Measurements from ENCODE around the gene FLT3. TPM values are rescaled to one million over a fixed set of nuclear protein-coding genes. Genes with fewer than 3 reads are reported as not detected.

Gene FLT3
- total and polyA plus RNA-seq, 2 donors from 2014 or later: 2.9 TPM; not detected in 1

DNA sequence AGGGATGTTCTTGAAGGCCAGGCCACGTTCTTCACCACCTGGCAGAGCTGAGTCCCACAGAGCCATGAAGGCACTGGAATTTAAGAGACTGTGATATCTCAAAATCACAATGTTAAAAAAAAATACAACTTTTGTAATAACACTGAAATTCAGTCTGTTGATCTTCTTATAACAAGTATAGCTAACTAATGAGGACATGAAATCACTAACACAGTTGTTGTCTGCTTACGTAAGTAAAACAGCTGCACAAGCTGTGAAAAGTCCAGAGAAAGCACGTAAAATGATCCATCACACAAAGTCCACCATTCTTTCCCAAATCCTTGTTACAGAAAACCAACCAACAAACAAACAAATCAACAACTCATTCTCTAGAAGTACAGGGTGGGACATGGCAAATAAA is 32.9 kb downstream of the FLT3 start:
- TF ChIP-seq, protein P1, sequence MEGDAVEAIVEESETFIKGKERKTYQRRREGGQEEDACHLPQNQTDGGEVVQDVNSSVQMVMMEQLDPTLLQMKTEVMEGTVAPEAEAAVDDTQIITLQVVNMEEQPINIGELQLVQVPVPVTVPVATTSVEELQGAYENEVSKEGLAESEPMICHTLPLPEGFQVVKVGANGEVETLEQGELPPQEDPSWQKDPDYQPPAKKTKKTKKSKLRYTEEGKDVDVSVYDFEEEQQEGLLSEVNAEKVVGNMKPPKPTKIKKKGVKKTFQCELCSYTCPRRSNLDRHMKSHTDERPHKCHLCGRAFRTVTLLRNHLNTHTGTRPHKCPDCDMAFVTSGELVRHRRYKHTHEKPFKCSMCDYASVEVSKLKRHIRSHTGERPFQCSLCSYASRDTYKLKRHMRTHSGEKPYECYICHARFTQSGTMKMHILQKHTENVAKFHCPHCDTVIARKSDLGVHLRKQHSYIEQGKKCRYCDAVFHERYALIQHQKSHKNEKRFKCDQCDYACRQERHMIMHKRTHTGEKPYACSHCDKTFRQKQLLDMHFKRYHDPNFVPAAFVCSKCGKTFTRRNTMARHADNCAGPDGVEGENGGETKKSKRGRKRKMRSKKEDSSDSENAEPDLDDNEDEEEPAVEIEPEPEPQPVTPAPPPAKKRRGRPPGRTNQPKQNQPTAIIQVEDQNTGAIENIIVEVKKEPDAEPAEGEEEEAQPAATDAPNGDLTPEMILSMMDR (IDR thresholded peaks at IDR 0.05; ENCODE audit: borderline replicate concordance, extremely low read depth, insufficient read depth): no peak
- Histone ChIP-seq H3K9ac (ENCODE audit: low read length in 3 of 3) (no peak overlapping the region), H3K27ac (ENCODE audit: low read depth in 2 of 2, low read length in 2 of 2) (no peak overlapping the region), H3K4me3 (ENCODE audit: low read length in 3 of 3) (no peak overlapping the region), H3K4me1 (ENCODE audit: control insufficient read depth in 2 of 3, insufficient read depth in 2 of 3, low read depth in 1 of 3, low read length in 3 of 3) (no peaks in the 10 kb centered on the region), H3K27me3 (ENCODE audit: control insufficient read depth, insufficient read depth, low read length) (no peaks in the 10 kb centered on the region), H3K36me3 (ENCODE audit: control insufficient read depth in 2 of 3, insufficient read depth in 3 of 3, low read length in 3 of 3) (no peaks in the 10 kb centered on the region), H3K9me3 (ENCODE audit: control insufficient read depth in 2 of 3, insufficient read depth in 1 of 3, low read length in 3 of 3) (no peaks in the 10 kb centered on the region)
- FAIRE-seq (no peak), DNase-seq (no peak)
- intact Hi-C loops (cut with DNase I): no loop called here

DNA sequence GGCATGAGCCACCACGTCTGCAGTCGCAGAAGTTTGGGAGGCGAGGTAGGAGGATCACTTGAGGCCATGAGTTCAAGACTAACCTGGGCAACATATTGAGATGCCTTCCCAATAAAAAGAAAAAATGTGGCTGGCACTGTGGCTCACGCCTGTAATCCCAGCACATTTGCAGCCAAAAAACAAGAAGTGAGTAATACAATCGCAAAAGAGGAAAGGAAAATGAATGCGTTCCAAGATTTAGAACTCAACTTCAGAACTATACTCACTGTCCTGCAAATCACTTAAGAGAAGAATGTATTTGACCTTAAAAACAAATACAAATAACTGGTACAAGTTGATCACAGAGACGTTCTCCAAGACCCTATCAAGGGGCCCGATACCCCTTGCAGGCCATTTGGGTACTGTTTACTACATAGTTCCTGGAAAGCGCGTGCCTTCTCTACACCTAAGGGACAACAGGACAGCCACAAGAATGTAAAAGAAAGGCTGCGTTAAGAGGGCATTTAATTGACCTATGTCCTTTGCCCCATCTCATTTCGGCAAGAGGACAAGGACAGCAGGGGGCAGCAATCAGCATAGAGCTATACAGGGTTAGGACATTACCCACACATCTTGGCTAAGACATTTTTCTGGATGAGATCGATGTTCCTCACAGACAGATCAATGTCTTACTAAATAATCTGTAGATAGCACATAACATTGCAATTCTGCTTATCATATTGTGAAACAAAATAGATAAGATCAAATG is 41.3 kb downstream of the FLT3 start:
- Histone ChIP-seq H3K4me3 (ENCODE audit: low read length in 3 of 3) (no peak overlapping the region), H3K36me3 (ENCODE audit: control insufficient read depth in 2 of 3, insufficient read depth in 3 of 3, low read length in 3 of 3) (no peaks in the 10 kb centered on the region), H3K4me1 (ENCODE audit: control insufficient read depth in 2 of 3, insufficient read depth in 2 of 3, low read depth in 1 of 3, low read length in 3 of 3) (no peaks in the 10 kb centered on the region), H3K9me3 (ENCODE audit: control insufficient read depth in 2 of 3, insufficient read depth in 1 of 3, low read length in 3 of 3) (no peaks in the 10 kb centered on the region), H3K27ac (ENCODE audit: low read depth in 2 of 2, low read length in 2 of 2) (no peak overlapping the region), H3K9ac (ENCODE audit: low read length in 3 of 3) (no peak overlapping the region), H3K27me3 (ENCODE audit: control insufficient read depth, insufficient read depth, low read length) (no peaks in the 10 kb centered on the region)
- DNase-seq (no peak), FAIRE-seq (no peak)
- intact Hi-C loops (cut with DNase I): no loop called here
- TF ChIP-seq, protein P1 (IDR thresholded peaks at IDR 0.05; ENCODE audit: borderline replicate concordance, extremely low read depth, insufficient read depth): peak; percentile 9

DNA sequence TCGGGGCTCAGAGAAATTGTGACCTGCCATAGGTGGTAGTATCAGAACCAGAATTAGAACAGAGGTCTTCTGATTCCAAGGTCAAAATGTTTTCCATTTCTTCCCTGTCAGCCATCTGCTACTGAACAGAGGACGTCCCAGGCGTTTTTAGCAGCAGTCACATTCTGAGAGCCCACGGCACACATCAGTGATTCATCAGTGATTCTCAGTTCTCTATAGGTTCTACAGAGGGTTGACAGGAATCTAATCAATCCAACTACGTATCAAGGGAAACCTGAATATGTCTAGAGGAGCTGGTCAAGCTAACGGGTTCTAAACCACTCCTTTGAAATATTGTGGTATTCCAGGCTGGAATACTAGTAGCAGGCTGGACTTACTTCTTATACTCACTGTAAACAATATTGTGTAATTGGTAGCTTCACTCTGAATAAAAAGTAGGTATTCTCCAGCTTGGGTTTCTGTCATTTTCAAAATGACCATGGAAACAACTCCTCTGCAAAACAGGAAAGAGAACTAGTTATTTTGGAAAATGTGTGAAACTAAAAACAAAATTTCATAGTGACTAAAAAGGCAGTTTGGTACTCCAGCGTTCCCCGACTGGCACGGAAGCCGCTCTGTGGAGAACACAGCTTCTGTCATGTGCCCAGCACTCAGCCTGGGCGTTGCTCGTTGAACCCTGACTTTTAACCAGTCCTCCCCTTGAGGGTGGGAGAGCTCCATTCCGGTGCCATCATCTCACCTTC is 43.2 kb downstream of the FLT3 start:
- Histone ChIP-seq H3K4me3 (ENCODE audit: low read length in 3 of 3) (no peak overlapping the region), H3K27me3 (ENCODE audit: control insufficient read depth, insufficient read depth, low read length) (no peaks in the 10 kb centered on the region), H3K9me3 (ENCODE audit: control insufficient read depth in 2 of 3, insufficient read depth in 1 of 3, low read length in 3 of 3) (no peaks in the 10 kb centered on the region), H3K9ac (ENCODE audit: low read length in 3 of 3) (no peak overlapping the region), H3K27ac (ENCODE audit: low read depth in 2 of 2, low read length in 2 of 2) (no peak overlapping the region), H3K36me3 (ENCODE audit: control insufficient read depth in 2 of 3, insufficient read depth in 3 of 3, low read length in 3 of 3) (no peaks in the 10 kb centered on the region), H3K4me1 (ENCODE audit: control insufficient read depth in 2 of 3, insufficient read depth in 2 of 3, low read depth in 1 of 3, low read length in 3 of 3) (no peaks in the 10 kb centered on the region)
- FAIRE-seq (no peak), DNase-seq (no peak)
- TF ChIP-seq, protein P1 (IDR thresholded peaks at IDR 0.05; ENCODE audit: borderline replicate concordance, extremely low read depth, insufficient read depth): no peak
- intact Hi-C loops (cut with DNase I): no loop called here

All from kidney (tissue), 14 donors.